ENCODE data around the gene PGM1. TPM values are rescaled to one million over a fixed set of nuclear protein-coding genes. Genes with fewer than 3 reads are reported as not detected.

The PGM1 gene
- total and polyA plus RNA-seq, 9 of the 15 experiments (the other 6 are each of a cell fraction or from before 2014, with no cell fraction given), result 0.03 to 0.31 (median 0.09) TPM; not detected in 5

- in situ Hi-C loops (cut with MboI) (no loop called here), intact Hi-C loops (cut with micrococcal nuclease) (no loop called here)
- WGBS (ENCODE audit: insufficient coverage, low coverage, missing lambda C conversion rate), result 12% methylated on average over 4 of the region's 4 CpGs
- BruUV-seq (replicated peaks), result no TSS peak
- Histone ChIP-seq H3K36me3 (ENCODE audit: control insufficient read depth, insufficient read depth, low read length) (no peaks in the 10 kb centered on the region), H3K9ac (ENCODE audit: insufficient read depth in 1 of 2, low read depth in 2 of 2, low read length in 2 of 2) (no peak overlapping the region), H3K79me2 (ENCODE audit: control insufficient read depth, insufficient read depth, low read length) (no peaks in the 10 kb centered on the region), H3K4me3 (no peak overlapping the region), H3K27ac (ENCODE audit: extremely low read depth, low read depth, low read length) (no peak overlapping the region), H2AFZ (ENCODE audit: low read depth, low read length) (no peak overlapping the region), H3K4me1 (replicated peaks in 1 of 2; ENCODE audit: control insufficient read depth in 2 of 2, insufficient read depth in 2 of 2, low read length in 2 of 2) (no peaks in the 10 kb centered on the region), H3K27me3 (ENCODE audit: control insufficient read depth in 2 of 2, insufficient read depth in 2 of 2, low read length in 2 of 2) (no peaks in the 10 kb centered on the region; a peak in 1 of 5 replicates), H3K9me3 (replicated peaks; ENCODE audit: control insufficient read depth, insufficient read depth, low read depth, low read length) (no peaks in the 10 kb centered on the region), H3K4me2 (ENCODE audit: insufficient read depth, low read length) (no peak overlapping the region), H4K20me1 (replicated peaks; ENCODE audit: control insufficient read depth, insufficient read depth, low read length) (no peaks in the 10 kb centered on the region), H3K9me1 (ENCODE audit: control insufficient read depth, insufficient read depth, low read length) (no peaks in the 10 kb centered on the region)
- ChIA-PET CTCF (ENCODE audit: low intra/inter-chr PET ratio) (no interaction called here), POLR2A (no interaction called here)
- DNase-seq (ENCODE audit: extremely low read depth in 1 of 4, low spot score in 3 of 4) (no peak), FAIRE-seq (no peak), ATAC-seq (no peak)
- TF ChIP-seq HDAC1 (IDR thresholded peaks at IDR 0.05) (no peak), ZNF561 (CRISPR knock-in tag; conservative IDR thresholded peaks at IDR 0.05) (no peak), UBTF (IDR thresholded peaks at IDR 0.05; ENCODE audit: borderline replicate concordance in 1 of 2, low read depth in 2 of 2, low read length in 2 of 2) (no peak), ZFPM2 (CRISPR knock-in tag; IDR thresholded peaks at IDR 0.05) (no peak), XRCC4 (IDR thresholded peaks at IDR 0.05; ENCODE audit: extremely low read depth, insufficient read depth, insufficient read length) (no peak)
- TF ChIP-seq, protein P1, sequence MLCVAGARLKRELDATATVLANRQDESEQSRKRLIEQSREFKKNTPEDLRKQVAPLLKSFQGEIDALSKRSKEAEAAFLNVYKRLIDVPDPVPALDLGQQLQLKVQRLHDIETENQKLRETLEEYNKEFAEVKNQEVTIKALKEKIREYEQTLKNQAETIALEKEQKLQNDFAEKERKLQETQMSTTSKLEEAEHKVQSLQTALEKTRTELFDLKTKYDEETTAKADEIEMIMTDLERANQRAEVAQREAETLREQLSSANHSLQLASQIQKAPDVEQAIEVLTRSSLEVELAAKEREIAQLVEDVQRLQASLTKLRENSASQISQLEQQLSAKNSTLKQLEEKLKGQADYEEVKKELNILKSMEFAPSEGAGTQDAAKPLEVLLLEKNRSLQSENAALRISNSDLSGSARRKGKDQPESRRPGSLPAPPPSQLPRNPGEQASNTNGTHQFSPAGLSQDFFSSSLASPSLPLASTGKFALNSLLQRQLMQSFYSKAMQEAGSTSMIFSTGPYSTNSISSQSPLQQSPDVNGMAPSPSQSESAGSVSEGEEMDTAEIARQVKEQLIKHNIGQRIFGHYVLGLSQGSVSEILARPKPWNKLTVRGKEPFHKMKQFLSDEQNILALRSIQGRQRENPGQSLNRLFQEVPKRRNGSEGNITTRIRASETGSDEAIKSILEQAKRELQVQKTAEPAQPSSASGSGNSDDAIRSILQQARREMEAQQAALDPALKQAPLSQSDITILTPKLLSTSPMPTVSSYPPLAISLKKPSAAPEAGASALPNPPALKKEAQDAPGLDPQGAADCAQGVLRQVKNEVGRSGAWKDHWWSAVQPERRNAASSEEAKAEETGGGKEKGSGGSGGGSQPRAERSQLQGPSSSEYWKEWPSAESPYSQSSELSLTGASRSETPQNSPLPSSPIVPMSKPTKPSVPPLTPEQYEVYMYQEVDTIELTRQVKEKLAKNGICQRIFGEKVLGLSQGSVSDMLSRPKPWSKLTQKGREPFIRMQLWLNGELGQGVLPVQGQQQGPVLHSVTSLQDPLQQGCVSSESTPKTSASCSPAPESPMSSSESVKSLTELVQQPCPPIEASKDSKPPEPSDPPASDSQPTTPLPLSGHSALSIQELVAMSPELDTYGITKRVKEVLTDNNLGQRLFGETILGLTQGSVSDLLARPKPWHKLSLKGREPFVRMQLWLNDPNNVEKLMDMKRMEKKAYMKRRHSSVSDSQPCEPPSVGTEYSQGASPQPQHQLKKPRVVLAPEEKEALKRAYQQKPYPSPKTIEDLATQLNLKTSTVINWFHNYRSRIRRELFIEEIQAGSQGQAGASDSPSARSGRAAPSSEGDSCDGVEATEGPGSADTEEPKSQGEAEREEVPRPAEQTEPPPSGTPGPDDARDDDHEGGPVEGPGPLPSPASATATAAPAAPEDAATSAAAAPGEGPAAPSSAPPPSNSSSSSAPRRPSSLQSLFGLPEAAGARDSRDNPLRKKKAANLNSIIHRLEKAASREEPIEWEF (CRISPR knock-in tag; IDR thresholded peaks at IDR 0.05), result no peak
Measured at GRCh38 chr1:63569068-63569467, 24.1 kb upstream of the PGM1 start.

Measured in K562 (cell line).